GM12874 (cell line): Measurements from ENCODE around the gene GRM8.
A peak's percentile ranks its signal among the peaks of the same experiment; 100 is the strongest.

ENCODE experiments used
- TF ChIP-seq, protein P1 (sequence below): IDR thresholded peaks from 2 replicates; pipeline ENCODE4 v1.5.1; 2011; ENCODE audit warnings: low read depth, mild to moderate bottlenecking, control low read depth, low read length, moderate library complexity; ENCODE audit not compliant: insufficient read depth

GRM8 gene

DNA sequence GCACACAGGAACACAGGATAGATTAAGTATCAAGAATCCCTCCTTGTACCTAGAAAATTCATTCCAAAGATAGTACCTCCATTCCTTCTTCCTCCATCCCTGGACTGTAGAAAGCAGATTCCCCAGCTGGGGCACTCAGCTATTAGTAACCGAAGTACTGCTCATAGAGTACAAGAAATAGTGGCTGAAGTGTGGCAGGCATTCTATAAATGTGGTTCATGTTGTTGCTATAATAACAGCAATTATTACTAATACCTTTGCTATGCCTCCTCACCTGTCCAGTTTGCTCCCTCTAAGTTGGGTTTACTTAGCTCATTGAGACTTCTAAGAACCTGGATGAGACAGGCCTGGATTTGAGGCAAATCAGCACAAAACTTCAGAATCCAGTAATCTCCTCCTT, 453.2 kb downstream of the GRM8 start:
- TF ChIP-seq, protein P1, sequence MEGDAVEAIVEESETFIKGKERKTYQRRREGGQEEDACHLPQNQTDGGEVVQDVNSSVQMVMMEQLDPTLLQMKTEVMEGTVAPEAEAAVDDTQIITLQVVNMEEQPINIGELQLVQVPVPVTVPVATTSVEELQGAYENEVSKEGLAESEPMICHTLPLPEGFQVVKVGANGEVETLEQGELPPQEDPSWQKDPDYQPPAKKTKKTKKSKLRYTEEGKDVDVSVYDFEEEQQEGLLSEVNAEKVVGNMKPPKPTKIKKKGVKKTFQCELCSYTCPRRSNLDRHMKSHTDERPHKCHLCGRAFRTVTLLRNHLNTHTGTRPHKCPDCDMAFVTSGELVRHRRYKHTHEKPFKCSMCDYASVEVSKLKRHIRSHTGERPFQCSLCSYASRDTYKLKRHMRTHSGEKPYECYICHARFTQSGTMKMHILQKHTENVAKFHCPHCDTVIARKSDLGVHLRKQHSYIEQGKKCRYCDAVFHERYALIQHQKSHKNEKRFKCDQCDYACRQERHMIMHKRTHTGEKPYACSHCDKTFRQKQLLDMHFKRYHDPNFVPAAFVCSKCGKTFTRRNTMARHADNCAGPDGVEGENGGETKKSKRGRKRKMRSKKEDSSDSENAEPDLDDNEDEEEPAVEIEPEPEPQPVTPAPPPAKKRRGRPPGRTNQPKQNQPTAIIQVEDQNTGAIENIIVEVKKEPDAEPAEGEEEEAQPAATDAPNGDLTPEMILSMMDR = no peak

DNA sequence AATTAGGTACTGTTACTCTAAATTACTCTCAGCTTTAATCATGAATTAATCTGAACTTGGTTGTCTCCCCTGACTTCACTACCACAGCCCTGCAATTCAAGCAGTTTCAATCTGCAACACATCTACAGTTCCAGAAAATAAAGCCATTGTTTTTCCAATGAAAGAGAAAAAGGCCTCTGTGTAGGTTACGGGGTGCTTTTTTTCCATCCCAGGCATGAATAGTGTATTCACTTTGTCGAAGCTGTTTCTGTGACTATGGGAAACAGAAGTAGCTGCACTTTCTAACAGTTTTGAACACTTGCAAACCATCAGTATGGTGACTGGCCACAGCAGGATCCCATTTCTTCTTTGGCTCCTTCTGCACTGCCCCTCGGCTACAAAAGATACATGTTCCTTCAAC, 460.2 kb downstream of the GRM8 start:
- TF ChIP-seq, protein P1 = no peak

DNA sequence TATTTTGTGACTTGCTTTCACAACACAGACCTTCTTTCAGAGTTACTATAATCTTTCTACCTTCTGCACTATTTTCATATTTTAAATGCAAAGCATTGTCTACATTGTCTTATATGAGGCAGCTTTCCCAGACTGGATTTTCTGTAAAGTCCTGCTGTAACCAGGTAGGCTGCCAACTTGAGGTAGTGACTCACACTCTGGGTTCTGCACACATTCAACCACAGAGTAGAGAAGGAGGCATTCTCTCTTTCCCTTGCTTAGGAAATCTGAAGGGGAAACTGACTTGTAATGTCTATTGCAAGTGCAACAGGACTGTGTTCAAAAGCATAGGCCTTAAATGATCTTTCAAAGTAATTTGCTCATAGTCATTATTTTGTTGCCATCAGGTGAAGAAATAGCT, 461.4 kb downstream of the GRM8 start:
- TF ChIP-seq, protein P1 = no peak

DNA sequence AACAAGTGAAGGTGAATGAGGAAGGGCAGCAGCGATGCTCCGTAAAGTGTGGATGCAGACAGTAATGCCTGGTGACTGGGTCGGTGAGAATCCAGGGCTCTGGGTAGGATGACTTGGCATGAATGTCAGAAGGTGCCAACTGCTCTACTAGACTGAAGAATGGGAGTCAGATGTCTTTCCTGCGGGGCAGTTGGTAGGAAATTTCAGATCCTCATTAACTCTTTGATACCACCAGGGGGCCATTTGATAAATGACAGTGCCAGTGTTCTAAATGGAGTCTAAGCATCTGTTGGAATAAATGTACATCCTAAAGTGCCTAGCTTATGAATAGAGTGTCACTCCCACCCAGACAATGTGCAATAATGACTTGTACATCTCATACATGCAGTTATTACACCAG, 462.0 kb downstream of the GRM8 start:
- TF ChIP-seq, protein P1 = 0 out of 2 replicates have a peak, but pooled peaks have one; percentile 12

DNA sequence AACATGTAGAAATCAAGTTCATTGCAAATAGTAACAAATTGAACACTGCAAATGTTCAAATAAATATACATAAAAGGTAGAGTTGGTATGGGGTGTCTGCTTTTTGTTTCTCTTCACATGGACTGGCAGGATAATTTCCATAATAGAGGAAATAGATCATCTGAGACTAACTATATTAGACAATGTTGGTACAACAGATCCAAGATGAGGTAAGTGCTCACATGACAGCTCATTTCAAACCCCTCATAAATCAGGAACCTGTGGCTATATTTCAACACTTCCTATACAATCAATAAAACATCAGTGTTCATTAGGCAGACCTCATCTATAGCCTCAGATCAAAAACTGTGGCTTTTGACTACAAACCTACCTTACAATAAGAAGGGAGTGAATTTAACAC, 469.1 kb downstream of the GRM8 start:
- TF ChIP-seq, protein P1 = no peak

DNA sequence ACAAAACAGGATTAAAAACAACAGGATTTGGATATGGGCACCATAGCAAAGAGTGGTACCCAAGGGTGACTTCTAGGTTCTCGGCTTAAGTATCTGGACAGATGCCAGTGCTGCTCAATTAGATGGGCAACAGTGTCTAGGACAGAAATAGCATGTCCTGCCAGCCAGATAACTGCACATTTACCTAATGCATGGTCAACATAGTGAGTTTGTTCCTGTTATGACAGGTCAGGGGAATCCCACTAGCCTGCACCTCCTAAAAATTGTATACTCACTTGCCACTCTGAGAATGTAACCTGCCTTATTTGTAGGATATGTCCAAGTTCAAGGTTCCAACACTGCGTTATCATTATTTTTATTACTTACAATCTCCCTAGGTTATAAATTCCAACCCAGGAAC, 471.7 kb downstream of the GRM8 start:
- TF ChIP-seq, protein P1 = no peak

- TF ChIP-seq, protein P1 = no peak
Measured at GRCh38 chr7:126778101-126778500, 474.6 kb downstream of the GRM8 start.

- TF ChIP-seq, protein P1 = no peak
Measured at GRCh38 chr7:126776498-126776897, 476.2 kb downstream of the GRM8 start.
